ENCODE results near the gene DAPK1. TPM values are rescaled to one million over a fixed set of nuclear protein-coding genes. Genes with fewer than 3 reads are reported as not detected.

The DAPK1 gene
- total RNA-seq, 1 donor, result 8.6 TPM

- H3K4me3 ChIP-seq (ENCODE audit: low read depth, low read length), result no peak overlapping the region
- TF ChIP-seq, protein P1, sequence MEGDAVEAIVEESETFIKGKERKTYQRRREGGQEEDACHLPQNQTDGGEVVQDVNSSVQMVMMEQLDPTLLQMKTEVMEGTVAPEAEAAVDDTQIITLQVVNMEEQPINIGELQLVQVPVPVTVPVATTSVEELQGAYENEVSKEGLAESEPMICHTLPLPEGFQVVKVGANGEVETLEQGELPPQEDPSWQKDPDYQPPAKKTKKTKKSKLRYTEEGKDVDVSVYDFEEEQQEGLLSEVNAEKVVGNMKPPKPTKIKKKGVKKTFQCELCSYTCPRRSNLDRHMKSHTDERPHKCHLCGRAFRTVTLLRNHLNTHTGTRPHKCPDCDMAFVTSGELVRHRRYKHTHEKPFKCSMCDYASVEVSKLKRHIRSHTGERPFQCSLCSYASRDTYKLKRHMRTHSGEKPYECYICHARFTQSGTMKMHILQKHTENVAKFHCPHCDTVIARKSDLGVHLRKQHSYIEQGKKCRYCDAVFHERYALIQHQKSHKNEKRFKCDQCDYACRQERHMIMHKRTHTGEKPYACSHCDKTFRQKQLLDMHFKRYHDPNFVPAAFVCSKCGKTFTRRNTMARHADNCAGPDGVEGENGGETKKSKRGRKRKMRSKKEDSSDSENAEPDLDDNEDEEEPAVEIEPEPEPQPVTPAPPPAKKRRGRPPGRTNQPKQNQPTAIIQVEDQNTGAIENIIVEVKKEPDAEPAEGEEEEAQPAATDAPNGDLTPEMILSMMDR (IDR thresholded peaks at IDR 0.05; ENCODE audit: insufficient read depth, low read depth, low read length), result no peak
- DNase-seq (ENCODE audit: low read depth), result no peak
Observed at GRCh38 chr9:87657893-87658292, 160.2 kb downstream of the DAPK1 start.

GRCh38 chr9:87658511-87658910 is 160.8 kb downstream of the DAPK1 start:
- TF ChIP-seq, protein P1 (IDR thresholded peaks at IDR 0.05; ENCODE audit: insufficient read depth, low read depth, low read length), result no peak
- no peak overlapping the region for H3K4me3 ChIP-seq (ENCODE audit: low read depth, low read length)
- no peak for DNase-seq (ENCODE audit: low read depth)

DNA sequence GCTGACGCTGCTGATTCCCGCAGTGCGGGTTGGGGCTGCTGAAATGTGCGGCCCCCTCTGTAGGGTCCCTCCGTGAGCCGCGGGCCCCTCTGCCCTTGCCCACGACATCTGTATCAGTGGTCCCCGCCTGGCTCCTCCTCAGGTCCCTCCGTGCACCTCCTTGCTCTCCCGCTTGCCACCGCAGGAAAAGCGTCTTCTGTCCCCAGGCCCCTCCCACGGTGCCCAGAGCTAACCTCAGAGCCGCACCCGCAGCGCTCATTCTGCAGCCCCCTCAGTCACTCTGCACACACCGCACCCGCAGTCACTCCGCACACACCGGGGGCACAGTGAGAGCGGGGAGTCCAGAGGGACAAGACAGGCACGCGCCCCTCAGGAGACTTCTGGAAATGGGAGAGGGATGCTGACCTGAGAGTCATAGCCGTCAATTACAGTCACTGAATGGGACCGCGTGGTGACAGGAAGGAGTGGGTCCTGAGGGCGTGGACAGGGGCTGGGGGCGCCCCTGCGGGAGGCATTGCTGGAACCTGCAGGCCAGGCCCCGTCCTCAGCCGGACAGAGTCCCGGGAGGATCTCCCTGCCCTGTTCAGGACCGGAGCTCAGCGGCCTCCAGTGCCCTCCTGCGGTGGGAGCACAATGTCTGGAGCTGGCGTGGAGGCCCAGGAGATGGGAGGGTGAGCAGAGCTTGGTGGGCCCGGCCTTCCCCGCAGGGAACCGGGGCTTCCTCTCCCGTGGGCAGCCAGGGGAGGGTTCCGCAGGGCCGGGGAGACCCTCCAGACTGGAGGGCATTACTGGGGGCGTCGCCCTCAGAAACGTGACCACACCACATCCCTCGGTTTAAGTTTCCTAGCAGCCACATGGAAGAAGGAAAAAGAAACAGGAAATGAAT is 162.1 kb downstream of the DAPK1 start:
- no peak overlapping the region for H3K4me3 ChIP-seq (ENCODE audit: low read depth, low read length)
- DNase-seq (ENCODE audit: low read depth), result no peak
- TF ChIP-seq, protein P1 (IDR thresholded peaks at IDR 0.05; ENCODE audit: insufficient read depth, low read depth, low read length), result no peak

DNA sequence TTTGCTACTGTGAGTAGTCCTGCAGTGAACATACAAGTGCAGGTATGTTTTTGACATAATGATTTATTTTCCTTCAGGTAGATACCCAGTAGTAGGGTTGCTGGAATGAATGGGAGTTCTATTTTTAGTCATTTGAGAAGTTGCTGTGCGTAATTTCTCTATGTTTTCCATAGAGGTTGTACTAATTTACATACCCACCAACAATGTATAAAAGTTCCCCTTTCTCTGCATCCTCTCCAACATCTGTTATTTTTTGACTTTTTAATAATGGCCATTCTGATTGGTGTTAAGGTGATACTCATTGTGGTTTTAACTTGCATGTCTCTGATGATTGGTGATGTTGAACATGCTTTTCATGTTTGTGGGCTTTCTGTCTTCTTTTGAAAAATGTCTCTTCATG is 163.6 kb downstream of the DAPK1 start:
- H3K4me3 ChIP-seq (ENCODE audit: low read depth, low read length), result no peak overlapping the region
- DNase-seq (ENCODE audit: low read depth), result no peak
- TF ChIP-seq, protein P1 (IDR thresholded peaks at IDR 0.05; ENCODE audit: insufficient read depth, low read depth, low read length), result no peak

- TF ChIP-seq, protein P1 (IDR thresholded peaks at IDR 0.05; ENCODE audit: insufficient read depth, low read depth, low read length), result peak; percentile 84
- no peak overlapping the region for H3K4me3 ChIP-seq (ENCODE audit: low read depth, low read length)
- DNase-seq (ENCODE audit: low read depth), result peak; percentile 72
Observed at GRCh38 chr9:87662808-87663528, 165.3 kb downstream of the DAPK1 start.

GRCh38 chr9:87663556-87663955 is 165.9 kb downstream of the DAPK1 start:
- TF ChIP-seq, protein P1 (IDR thresholded peaks at IDR 0.05; ENCODE audit: insufficient read depth, low read depth, low read length), result no peak
- no peak overlapping the region for H3K4me3 ChIP-seq (ENCODE audit: low read depth, low read length)
- DNase-seq (ENCODE audit: low read depth), result no peak
